HL-60 (cell line): ENCODE measurements around the gene SLC25A19.

Experiments
- CTCF ChIP-seq: IDR thresholded peaks from one replicate; pipeline ENCODE4 v1.5.1; 2011; ENCODE audit warnings: low read length, control low read depth, inconsistent platforms; ENCODE audit not compliant: insufficient read depth
- GABPA ChIP-seq: IDR thresholded peaks from 2 replicates; pipeline ENCODE4 v1.6.1; 2012; ENCODE audit warnings: low read depth
- POLR2AphosphoS5 ChIP-seq: IDR thresholded peaks from 2 replicates; pipeline ENCODE4 v1.6.1; 2012; ENCODE audit warnings: low read depth
- REST ChIP-seq: IDR thresholded peaks from 2 replicates; pipeline ENCODE4 v1.6.1; 2012; ENCODE audit warnings: low read depth; ENCODE audit not compliant: insufficient replicate concordance
- SPI1 ChIP-seq: IDR thresholded peaks from 2 replicates; pipeline ENCODE4 v1.6.1; 2012; ENCODE audit warnings: low read depth, mild to moderate bottlenecking, borderline replicate concordance

GRCh38 chr17:75295201-75296158 lies 6.2 kb upstream of the SLC25A19 start:
- no peak for TF ChIP-seq CTCF
- TF ChIP-seq POLR2AphosphoS5 = no peak
- no peak for TF ChIP-seq REST
- no peak; the same call in 1 of the 2 replicates for TF ChIP-seq GABPA
- TF ChIP-seq SPI1 = peak; percentile 76; the same call in 1 of the 2 replicates
